Activated CD4-positive, CD25-positive, alpha-beta regulatory T cell treated with anti-CD3 and anti-CD28 coated beads, Interleukin-2, amount 50 U/mL, for 24 hours (primary cell): Measurements from ENCODE around the gene GRPEL2.
"Not testable (repeated sequence)": the region's sequence is repeated elsewhere in the genome, so short reads cannot be mapped to it uniquely, and the experiment has no call there.

Experiments used
- ATAC-seq, 2 donors: fragments of 150-1000 bp; cut with Tn5 transposase; one replicate each; pipeline ENCODE4 v1.10.0; 2021; ENCODE audit warnings: mild to moderate bottlenecking in 1 of 2, moderate library complexity in 1 of 2

Gene GRPEL2

GRCh38 chr5:149379177-149379761 is 34.0 kb downstream of the GRPEL2 start, which contains the start of gene IL17B:
Gene IL17B, minus strand, starts transcription at chr5:149379292. Its CDS starts 67 bp downstream, at chr5:149379225.
- no peak for ATAC-seq

GRCh38 chr5:149379818-149380374 is 34.6 kb downstream of the GRPEL2 start:
- ATAC-seq: no peak

- no peak for ATAC-seq
Measured at GRCh38 chr5:149380466-149381121, 35.3 kb downstream of the GRPEL2 start.

GRCh38 chr5:149381261-149381985 is 36.1 kb downstream of the GRPEL2 start:
- peak in 1 of 2 donors; percentile 25 for ATAC-seq

GRCh38 chr5:149381986-149382338 is 36.7 kb downstream of the GRPEL2 start:
- ATAC-seq: peak; percentile 79 to 91

GRCh38 chr5:149382517-149383220 is 37.4 kb downstream of the GRPEL2 start:
- no peak for ATAC-seq

GRCh38 chr5:149383399-149383798 is 38.1 kb downstream of the GRPEL2 start:
- ATAC-seq: no peak

- ATAC-seq: no peak
Measured at GRCh38 chr5:149386166-149386565, 40.9 kb downstream of the GRPEL2 start.

GRCh38 chr5:149387081-149387631 is 41.9 kb downstream of the GRPEL2 start:
- no peak for ATAC-seq

- no peak for ATAC-seq
Measured at GRCh38 chr5:149387982-149388381, 42.7 kb downstream of the GRPEL2 start.

GRCh38 chr5:149388498-149389190 is 43.3 kb downstream of the GRPEL2 start:
- ATAC-seq: no peak

GRCh38 chr5:149389552-149390495 is 44.5 kb downstream of the GRPEL2 start:
- no peak for ATAC-seq

- ATAC-seq: not testable (repeated sequence)
Measured at GRCh38 chr5:149391076-149391475, 45.8 kb downstream of the GRPEL2 start.

- ATAC-seq: no peak
Measured at GRCh38 chr5:149391524-149391923, 46.2 kb downstream of the GRPEL2 start.

GRCh38 chr5:149392718-149393117 is 47.4 kb downstream of the GRPEL2 start:
- ATAC-seq: peak; percentile 51 to 71

GRCh38 chr5:149394996-149395395 is 49.7 kb downstream of the GRPEL2 start:
- not testable (repeated sequence) for ATAC-seq

GRCh38 chr5:149397530-149397929 is 52.2 kb downstream of the GRPEL2 start:
- no peak for ATAC-seq

GRCh38 chr5:149398747-149399266 is 53.5 kb downstream of the GRPEL2 start:
- ATAC-seq: not testable (repeated sequence)

- ATAC-seq: no peak
Measured at GRCh38 chr5:149399775-149400174, 54.5 kb downstream of the GRPEL2 start.

GRCh38 chr5:149400304-149400703 is 55.0 kb downstream of the GRPEL2 start:
- ATAC-seq: no peak

- no peak for ATAC-seq
Measured at GRCh38 chr5:149401051-149401450, 55.8 kb downstream of the GRPEL2 start.
